Spleen (tissue), 7 donors: Measurements from ENCODE around the gene CFHR1.
"Not testable (repeated sequence)": the region's sequence is repeated elsewhere in the genome, so short reads cannot be mapped to it uniquely, and the experiment has no call there.

Experiments
- CTCF ChIP-seq, 11 experiments: fragments of 200-600 bp in 7 of 11; fragments of 450-650 bp in 4 of 11; sonication (generic) in 4 of 11; IDR thresholded peaks in 8 of 11; conservative IDR thresholded peaks in 3 of 11; 1 replicate in 7 of 11; 2 replicates in 4 of 11; pipeline versions ENCODE4 v1.4.0 to v1.8.0; 2016 to 2021; ENCODE audit warnings: antibody characterized with exemption in 11 of 11, inconsistent platforms in 4 of 11, mild to moderate bottlenecking in 1 of 11
- POLR2A ChIP-seq, 3 donors: fragments of 450-650 bp; IDR thresholded peaks; one replicate each; pipeline ENCODE4 v1.5.1; 2017; ENCODE audit warnings: antibody characterized with exemption in 3 of 3, mild to moderate bottlenecking in 1 of 3
- POLR2AphosphoS5 ChIP-seq, 3 donors: sonication (generic); formaldehyde crosslinking; IDR thresholded peaks; one replicate each; pipeline ENCODE4 v1.5.1; 2017; ENCODE audit warnings: antibody characterized with exemption in 3 of 3
- donor health status: DM: no; HTN: no; CAD: no; lungs with moderate emphysema.
- donor health status: DM: no; HTN: no; CAD: no.
- donor health status: DM: no; HTN: no; CAD: no.

GRCh38 chr1:196819531-196819930 is at the start of gene CFHR1:
- TF ChIP-seq CTCF (IDR thresholded peaks at IDR 0.05 in 8 of 11, conservative IDR thresholded peaks at IDR 0.05 in 3 of 11); POLR2A (IDR thresholded peaks at IDR 0.05); POLR2AphosphoS5 (IDR thresholded peaks at IDR 0.05): not testable (repeated sequence)
